Suprapubic skin (tissue), 4 donors: Measurements from ENCODE around the gene KSR1. TPM values are rescaled to one million over a fixed set of nuclear protein-coding genes. Genes with fewer than 3 reads are reported as not detected.

Experiments
- DNase-seq, 2 donors: peaks; one replicate each; pipeline ENCODE4 v3.0.0-alpha.2; 2019; ENCODE audit warnings: low spot score in 2 of 2
- H3K27ac ChIP-seq: fragments of 200-600 bp; sonication (generic); one replicate; pipeline ENCODE4 v1.5.1; 2019
- H3K27me3 ChIP-seq: fragments of 200-600 bp; sonication (generic); one replicate; pipeline ENCODE4 v1.5.1; 2019
- H3K36me3 ChIP-seq: fragments of 200-600 bp; sonication (generic); one replicate; pipeline ENCODE4 v1.5.1; 2019
- H3K4me1 ChIP-seq: fragments of 200-600 bp; sonication (generic); one replicate; pipeline ENCODE4 v1.5.1; 2019
- H3K4me3 ChIP-seq: fragments of 200-600 bp; sonication (generic); one replicate; pipeline ENCODE4 v1.5.1; 2019; ENCODE audit warnings: mild to moderate bottlenecking
- H3K9me3 ChIP-seq: fragments of 200-600 bp; sonication (generic); one replicate; pipeline ENCODE4 v1.5.1; 2019
- CTCF ChIP-seq, 2 donors: fragments of 200-600 bp in 1 of 2; fragments of 450-650 bp in 1 of 2; sonication (generic) in 1 of 2; IDR thresholded peaks; one replicate each; pipeline ENCODE4 v1.5.1; 2016 to 2019; ENCODE audit warnings: antibody characterized with exemption in 2 of 2, mild to moderate bottlenecking in 1 of 2, moderate library complexity in 1 of 2
- EP300 ChIP-seq: sonication (generic); formaldehyde crosslinking; IDR thresholded peaks from one replicate; pipeline ENCODE4 v1.6.1; 2017; ENCODE audit warnings: antibody characterized with exemption
- POLR2A ChIP-seq, 2 donors: fragments of 450-650 bp; IDR thresholded peaks; one replicate each; pipeline ENCODE4 v1.6.1; 2017; ENCODE audit warnings: antibody characterized with exemption in 2 of 2, mild to moderate bottlenecking in 2 of 2, moderate library complexity in 2 of 2
- POLR2AphosphoS5 ChIP-seq, 3 donors: sonication (generic); formaldehyde crosslinking; IDR thresholded peaks; one replicate each; pipeline ENCODE4 v1.6.1; 2017; ENCODE audit warnings: antibody characterized with exemption in 3 of 3
- WGBS: methylation state at CpG from one replicate; pipeline ENCODE4 v1.1.5; 2018; 5-methylcytosine and 5-hydroxymethylcytosine counted together
- total RNA-seq, 4 donors: library from RNA; depleted of rRNA; stranded (reverse); fragments of >200 nt; gene quantifications; one replicate each; pipeline ENCODE4 v1.1.0, GENCODE V29; 2016

KSR1 gene
- total RNA-seq, 4 donors from 2014 or later = 38.1 to 54.0 (median 49.5) TPM

GRCh38 chr17:27457731-27458523, 1.7 kb downstream of the KSR1 start:
- Histone ChIP-seq H3K9me3 (no peaks in the 10 kb centered on the region), H3K27ac (no peak overlapping the region), H3K27me3 (no peaks in the 10 kb centered on the region), H3K36me3 (no peaks in the 10 kb centered on the region), H3K4me1 (peaks cover 58% of the 10 kb centered on the region), H3K4me3 (peak overlapping the region; percentile 94)
- 26% methylated on average over 14 of the region's 14 CpGs for whole genome bisulfite sequencing
- no peak for DNase-seq
- TF ChIP-seq POLR2A (IDR thresholded peaks at IDR 0.05) (no peak), EP300 (no peak)

GRCh38 chr17:27458524-27458908, 2.3 kb downstream of the KSR1 start:
- no peaks in the 10 kb centered on the region for H3K9me3 ChIP-seq
- no peak for DNase-seq
- H3K36me3 ChIP-seq = no peaks in the 10 kb centered on the region
- H3K4me3 ChIP-seq = no peak overlapping the region
- no peaks in the 10 kb centered on the region for H3K27me3 ChIP-seq
- peaks cover 58% of the 10 kb centered on the region for H3K4me1 ChIP-seq
- H3K27ac ChIP-seq = no peak overlapping the region
- TF ChIP-seq POLR2A (IDR thresholded peaks at IDR 0.05) (no peak), EP300 (no peak), POLR2AphosphoS5 (IDR thresholded peaks at IDR 0.05) (no peak), CTCF (IDR thresholded peaks at IDR 0.05) (no peak)
- 50% methylated on average over 6 of the region's 6 CpGs for WGBS

- TF ChIP-seq POLR2AphosphoS5 (IDR thresholded peaks at IDR 0.05) = no peak
- no peak for TF ChIP-seq POLR2A (IDR thresholded peaks at IDR 0.05)
- no peak for TF ChIP-seq CTCF (IDR thresholded peaks at IDR 0.05)
- no peak for TF ChIP-seq EP300
- Histone ChIP-seq H3K27ac (no peak overlapping the region), H3K27me3 (no peaks in the 10 kb centered on the region), H3K4me3 (no peak overlapping the region), H3K36me3 (no peaks in the 10 kb centered on the region), H3K9me3 (no peaks in the 10 kb centered on the region), H3K4me1 (peaks cover 58% of the 10 kb centered on the region)
- 96% methylated on average over 3 of the region's 7 CpGs for WGBS
- no peak for DNase-seq
These were observed 3.2 kb downstream of the KSR1 start for GRCh38 chr17:27459433-27459832.

- no peak for TF ChIP-seq POLR2A (IDR thresholded peaks at IDR 0.05)
- TF ChIP-seq CTCF (IDR thresholded peaks at IDR 0.05) = no peak
- no peak for TF ChIP-seq EP300
- TF ChIP-seq POLR2AphosphoS5 (IDR thresholded peaks at IDR 0.05) = no peak
- Histone ChIP-seq H3K27me3 (no peaks in the 10 kb centered on the region), H3K4me3 (no peak overlapping the region), H3K4me1 (peaks cover 58% of the 10 kb centered on the region), H3K36me3 (no peaks in the 10 kb centered on the region), H3K9me3 (no peaks in the 10 kb centered on the region), H3K27ac (no peak overlapping the region)
- no peak for DNase-seq
- 53% methylated on average over 4 of the region's 6 CpGs for WGBS
These were observed 4.0 kb downstream of the KSR1 start for GRCh38 chr17:27460196-27460725.

- Histone ChIP-seq H3K4me3 (no peak overlapping the region), H3K27me3 (no peaks in the 10 kb centered on the region), H3K36me3 (no peaks in the 10 kb centered on the region), H3K9me3 (no peaks in the 10 kb centered on the region), H3K4me1 (peaks cover 54% of the 10 kb centered on the region), H3K27ac (no peak overlapping the region)
- 55% methylated on average over 8 of the region's 10 CpGs for WGBS
- TF ChIP-seq POLR2AphosphoS5 (IDR thresholded peaks at IDR 0.05) = no peak
- DNase-seq = no peak
These were observed 5.1 kb downstream of the KSR1 start for GRCh38 chr17:27461192-27461859.

- peaks cover 53% of the 10 kb centered on the region for H3K4me1 ChIP-seq
- DNase-seq = no peak
- 89% methylated on average over 6 of the region's 6 CpGs for WGBS
- no peak for TF ChIP-seq EP300
- no peak for TF ChIP-seq POLR2AphosphoS5 (IDR thresholded peaks at IDR 0.05)
- TF ChIP-seq CTCF (IDR thresholded peaks at IDR 0.05) = no peak
- no peak for TF ChIP-seq POLR2A (IDR thresholded peaks at IDR 0.05)
- no peak overlapping the region for H3K27ac ChIP-seq
- H3K36me3 ChIP-seq = no peaks in the 10 kb centered on the region
- H3K9me3 ChIP-seq = no peaks in the 10 kb centered on the region
- no peaks in the 10 kb centered on the region for H3K27me3 ChIP-seq
- no peak overlapping the region for H3K4me3 ChIP-seq
These were observed 5.9 kb downstream of the KSR1 start for GRCh38 chr17:27462149-27462548.
